ENCODE results near the gene OR2AE1. TPM values are rescaled to one million over a fixed set of nuclear protein-coding genes. Genes with fewer than 3 reads are reported as not detected.

OR2AE1 gene
- total and polyA plus RNA-seq, 8 donors: 0.13 to 0.94 (median 0.18) TPM; not detected in 5

DNA sequence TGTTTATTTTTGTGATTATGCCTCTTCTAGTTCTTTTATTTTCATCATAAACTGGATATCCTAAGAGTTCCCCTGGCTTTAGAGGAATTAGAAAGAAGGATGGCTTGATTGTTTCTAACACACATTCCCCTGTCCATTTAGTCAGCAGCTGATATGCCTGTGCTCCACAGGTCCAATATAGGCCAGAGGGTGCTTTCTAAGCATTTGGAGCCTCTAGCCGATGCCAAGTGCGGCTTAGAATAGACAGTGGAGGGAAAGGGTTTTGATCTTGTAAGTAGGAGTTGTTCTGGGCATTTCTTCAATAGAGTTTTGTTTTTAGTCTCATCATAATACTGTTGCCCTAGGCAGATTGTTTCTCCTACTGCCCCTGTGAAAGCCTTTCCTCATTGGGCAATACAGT lies 42.5 kb downstream of the OR2AE1 start:
- intact Hi-C loops (cut with DNase I): no loop called here
- H3K9me3 ChIP-seq: no peaks in the 10 kb centered on the region
- H3K4me1 ChIP-seq: no peaks in the 10 kb centered on the region
- no peaks in the 10 kb centered on the region for H3K27me3 ChIP-seq
- H3K27ac ChIP-seq: no peak overlapping the region
- no peaks in the 10 kb centered on the region for H3K36me3 ChIP-seq
- DNase-seq (no peak), ATAC-seq (no peak)
- TF ChIP-seq, protein P1, sequence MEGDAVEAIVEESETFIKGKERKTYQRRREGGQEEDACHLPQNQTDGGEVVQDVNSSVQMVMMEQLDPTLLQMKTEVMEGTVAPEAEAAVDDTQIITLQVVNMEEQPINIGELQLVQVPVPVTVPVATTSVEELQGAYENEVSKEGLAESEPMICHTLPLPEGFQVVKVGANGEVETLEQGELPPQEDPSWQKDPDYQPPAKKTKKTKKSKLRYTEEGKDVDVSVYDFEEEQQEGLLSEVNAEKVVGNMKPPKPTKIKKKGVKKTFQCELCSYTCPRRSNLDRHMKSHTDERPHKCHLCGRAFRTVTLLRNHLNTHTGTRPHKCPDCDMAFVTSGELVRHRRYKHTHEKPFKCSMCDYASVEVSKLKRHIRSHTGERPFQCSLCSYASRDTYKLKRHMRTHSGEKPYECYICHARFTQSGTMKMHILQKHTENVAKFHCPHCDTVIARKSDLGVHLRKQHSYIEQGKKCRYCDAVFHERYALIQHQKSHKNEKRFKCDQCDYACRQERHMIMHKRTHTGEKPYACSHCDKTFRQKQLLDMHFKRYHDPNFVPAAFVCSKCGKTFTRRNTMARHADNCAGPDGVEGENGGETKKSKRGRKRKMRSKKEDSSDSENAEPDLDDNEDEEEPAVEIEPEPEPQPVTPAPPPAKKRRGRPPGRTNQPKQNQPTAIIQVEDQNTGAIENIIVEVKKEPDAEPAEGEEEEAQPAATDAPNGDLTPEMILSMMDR (IDR thresholded peaks at IDR 0.05): no peak
- no peak overlapping the region for H3K4me3 ChIP-seq

DNA sequence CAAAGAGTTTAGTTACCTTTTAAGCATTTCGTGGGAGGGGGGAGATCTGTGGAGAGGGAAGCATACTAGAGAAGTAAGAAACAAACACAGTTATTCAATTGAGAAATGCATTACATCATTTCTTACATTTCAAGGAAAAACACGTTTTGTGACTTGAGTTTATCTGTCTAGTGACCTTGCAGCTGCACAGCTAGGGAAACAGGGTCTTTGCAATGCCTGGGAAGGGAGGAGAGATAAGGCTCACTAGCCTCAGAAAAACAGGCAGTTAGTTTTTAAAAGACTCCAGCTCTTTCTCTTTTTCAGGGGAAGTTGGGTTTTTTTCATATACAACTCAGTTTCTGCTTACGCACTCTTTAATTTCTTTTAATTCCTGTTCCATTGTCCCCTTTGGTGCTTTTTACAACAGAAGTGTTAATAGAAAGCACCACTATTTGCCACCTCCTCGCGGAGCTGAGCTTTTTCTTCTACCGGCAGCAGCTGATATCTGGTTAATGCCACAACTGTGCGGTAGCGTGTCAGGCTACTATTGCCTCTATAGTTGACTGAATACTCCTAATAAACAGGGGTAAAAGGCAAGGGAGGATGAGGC lies 43.5 kb downstream of the OR2AE1 start:
- H3K9me3 ChIP-seq: no peaks in the 10 kb centered on the region
- TF ChIP-seq, protein P1 (IDR thresholded peaks at IDR 0.05): no peak
- no peak overlapping the region for H3K4me3 ChIP-seq
- H3K27me3 ChIP-seq: no peaks in the 10 kb centered on the region
- no peak overlapping the region for H3K27ac ChIP-seq
- DNase-seq (no peak), ATAC-seq (no peak)
- no peaks in the 10 kb centered on the region for H3K36me3 ChIP-seq
- intact Hi-C loops (cut with DNase I): no loop called here
- no peaks in the 10 kb centered on the region for H3K4me1 ChIP-seq

DNA sequence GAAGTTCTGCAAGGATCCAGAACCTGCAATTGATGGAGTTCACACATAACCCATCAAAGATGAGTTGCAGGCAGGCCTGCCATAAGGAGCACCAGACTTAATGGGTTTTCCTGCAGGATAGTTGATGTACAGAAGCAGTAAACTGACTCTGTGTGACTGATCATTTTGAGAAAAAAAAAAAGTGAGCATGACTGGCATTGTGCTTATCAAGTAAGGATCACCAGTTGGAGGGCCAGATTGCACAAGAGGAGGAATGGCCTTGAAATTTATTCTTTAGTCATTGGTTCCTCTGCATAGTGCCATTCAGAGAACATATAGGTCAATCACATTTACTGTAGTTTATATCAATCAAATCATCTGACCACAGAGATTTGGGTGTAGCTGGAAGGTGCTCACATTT lies 45.2 kb downstream of the OR2AE1 start:
- Histone ChIP-seq H3K4me1 (no peaks in the 10 kb centered on the region), H3K4me3 (no peak overlapping the region), H3K27me3 (no peaks in the 10 kb centered on the region), H3K27ac (no peak overlapping the region), H3K9me3 (no peaks in the 10 kb centered on the region), H3K36me3 (no peaks in the 10 kb centered on the region)
- TF ChIP-seq, protein P1 (IDR thresholded peaks at IDR 0.05): no peak
- intact Hi-C loops (cut with DNase I): no loop called here
- DNase-seq: no peak
- no peak for ATAC-seq

DNA sequence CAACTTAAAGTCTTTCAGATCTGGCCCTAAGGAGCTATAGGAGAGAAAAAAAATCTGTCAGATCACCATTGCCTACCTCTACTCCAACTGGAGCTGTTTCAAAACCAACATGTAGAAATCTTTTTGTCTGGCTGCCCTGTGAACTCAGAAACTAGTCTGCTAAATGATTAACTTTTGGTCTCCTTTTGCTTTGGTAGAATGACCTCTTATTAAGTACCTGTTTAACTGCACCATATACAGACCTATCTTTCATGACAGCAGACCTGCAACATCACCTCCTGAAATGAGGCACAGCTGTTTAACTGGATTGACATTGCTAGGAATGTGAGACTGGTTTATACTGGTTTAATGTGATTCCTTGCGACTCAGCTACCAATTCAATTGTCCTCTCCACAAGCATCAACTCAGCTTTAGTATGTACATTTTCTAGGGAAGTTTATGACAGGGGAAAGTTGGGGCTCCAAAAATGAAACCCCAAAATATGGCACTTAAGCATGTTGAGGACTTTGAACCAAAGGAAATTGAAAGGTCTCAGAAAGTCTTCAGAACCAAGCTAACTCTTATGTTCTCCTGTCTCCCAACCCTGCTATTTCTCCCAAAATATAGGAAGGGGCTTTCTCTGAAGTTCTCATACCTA lies 47.2 kb downstream of the OR2AE1 start:
- intact Hi-C loops (cut with DNase I): no loop called here
- Histone ChIP-seq H3K4me3 (no peak overlapping the region), H3K4me1 (no peaks in the 10 kb centered on the region), H3K27ac (no peak overlapping the region), H3K36me3 (no peaks in the 10 kb centered on the region), H3K9me3 (no peaks in the 10 kb centered on the region), H3K27me3 (no peaks in the 10 kb centered on the region)
- TF ChIP-seq, protein P1 (IDR thresholded peaks at IDR 0.05): no peak
- ATAC-seq: peak; percentile 65
- no peak for DNase-seq

DNA sequence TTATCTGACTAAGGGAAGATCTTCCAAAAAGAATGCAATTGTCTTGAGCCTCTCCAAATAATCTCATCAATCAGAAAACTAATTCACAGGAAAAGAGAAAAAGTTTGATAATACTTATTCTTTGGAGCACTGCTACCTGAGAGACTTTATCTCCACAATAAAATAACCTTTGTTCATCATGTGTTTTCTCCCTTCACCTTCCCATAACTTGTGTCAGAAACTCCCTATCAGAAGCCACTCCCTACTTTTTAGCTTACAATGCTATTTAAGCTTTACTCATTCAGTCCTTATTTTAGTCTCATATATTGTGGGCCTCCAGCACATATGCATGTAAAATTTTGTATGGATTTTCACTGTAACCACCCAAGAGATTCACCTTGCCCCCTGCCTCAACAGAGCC lies 48.0 kb downstream of the OR2AE1 start:
- TF ChIP-seq, protein P1 (IDR thresholded peaks at IDR 0.05): no peak
- Histone ChIP-seq H3K4me1 (no peaks in the 10 kb centered on the region), H3K36me3 (no peaks in the 10 kb centered on the region), H3K27ac (no peak overlapping the region), H3K4me3 (no peak overlapping the region), H3K27me3 (no peaks in the 10 kb centered on the region), H3K9me3 (no peaks in the 10 kb centered on the region)
- intact Hi-C loops (cut with DNase I): no loop called here
- ATAC-seq (no peak), DNase-seq (no peak)

Measured in left lung (tissue), 10 donors.